Suprapubic skin (tissue), 4 donors: Measurements from ENCODE around the gene CECR2. TPM values are rescaled to one million over a fixed set of nuclear protein-coding genes. Genes with fewer than 3 reads are reported as not detected.

Source experiments
- DNase-seq, 2 donors: peaks; one replicate each; pipeline ENCODE4 v3.0.0-alpha.2; 2019; ENCODE audit warnings: low spot score in 2 of 2
- H3K27ac ChIP-seq: fragments of 200-600 bp; sonication (generic); one replicate; pipeline ENCODE4 v1.5.1; 2019
- H3K27me3 ChIP-seq: fragments of 200-600 bp; sonication (generic); one replicate; pipeline ENCODE4 v1.5.1; 2019
- H3K36me3 ChIP-seq: fragments of 200-600 bp; sonication (generic); one replicate; pipeline ENCODE4 v1.5.1; 2019
- H3K4me1 ChIP-seq: fragments of 200-600 bp; sonication (generic); one replicate; pipeline ENCODE4 v1.5.1; 2019
- H3K4me3 ChIP-seq: fragments of 200-600 bp; sonication (generic); one replicate; pipeline ENCODE4 v1.5.1; 2019; ENCODE audit warnings: mild to moderate bottlenecking
- H3K9me3 ChIP-seq: fragments of 200-600 bp; sonication (generic); one replicate; pipeline ENCODE4 v1.5.1; 2019
- CTCF ChIP-seq, 2 donors: fragments of 200-600 bp in 1 of 2; fragments of 450-650 bp in 1 of 2; sonication (generic) in 1 of 2; IDR thresholded peaks; one replicate each; pipeline ENCODE4 v1.5.1; 2016 to 2019; ENCODE audit warnings: antibody characterized with exemption in 2 of 2, mild to moderate bottlenecking in 1 of 2, moderate library complexity in 1 of 2
- EP300 ChIP-seq: sonication (generic); formaldehyde crosslinking; IDR thresholded peaks from one replicate; pipeline ENCODE4 v1.6.1; 2017; ENCODE audit warnings: antibody characterized with exemption
- POLR2A ChIP-seq, 2 donors: fragments of 450-650 bp; IDR thresholded peaks; one replicate each; pipeline ENCODE4 v1.6.1; 2017; ENCODE audit warnings: antibody characterized with exemption in 2 of 2, mild to moderate bottlenecking in 2 of 2, moderate library complexity in 2 of 2
- POLR2AphosphoS5 ChIP-seq, 3 donors: sonication (generic); formaldehyde crosslinking; IDR thresholded peaks; one replicate each; pipeline ENCODE4 v1.6.1; 2017; ENCODE audit warnings: antibody characterized with exemption in 3 of 3
- WGBS: methylation state at CpG from one replicate; pipeline ENCODE4 v1.1.5; 2018; 5-methylcytosine and 5-hydroxymethylcytosine counted together
- total RNA-seq, 4 donors: library from RNA; depleted of rRNA; stranded (reverse); fragments of >200 nt; gene quantifications; one replicate each; pipeline ENCODE4 v1.1.0, GENCODE V29; 2016

Gene CECR2
- total RNA-seq, 4 donors from 2014 or later: 2.5 to 3.9 (median 3.7) TPM

- no peak for DNase-seq
- no peak overlapping the region for H3K27ac ChIP-seq
- WGBS: 80% methylated on average over 10 of the region's 10 CpGs
- H3K4me1 ChIP-seq: peaks cover 40% of the 10 kb centered on the region
- H3K27me3 ChIP-seq: no peaks in the 10 kb centered on the region
- no peaks in the 10 kb centered on the region for H3K36me3 ChIP-seq
- TF ChIP-seq POLR2AphosphoS5 (IDR thresholded peaks at IDR 0.05) (no peak), EP300 (no peak), POLR2A (IDR thresholded peaks at IDR 0.05) (no peak), CTCF (IDR thresholded peaks at IDR 0.05) (no peak)
- no peaks in the 10 kb centered on the region for H3K9me3 ChIP-seq
- H3K4me3 ChIP-seq: no peak overlapping the region
Measured at GRCh38 chr22:17566776-17567175, 197.5 kb downstream of the CECR2 start.

- DNase-seq: no peak
Measured at GRCh38 chr22:17569971-17570511, 200.8 kb downstream of the CECR2 start.

GRCh38 chr22:17570851-17571631, 201.8 kb downstream of the CECR2 start:
- Histone ChIP-seq H3K9me3 (no peaks in the 10 kb centered on the region), H3K36me3 (no peaks in the 10 kb centered on the region), H3K4me1 (peaks cover 34% of the 10 kb centered on the region), H3K4me3 (peak overlapping the region; percentile 36), H3K27me3 (no peaks in the 10 kb centered on the region), H3K27ac (peak overlapping the region; percentile 84)
- 26% methylated on average over 21 of the region's 21 CpGs for WGBS
- TF ChIP-seq EP300 (peak; percentile 100), POLR2A (IDR thresholded peaks at IDR 0.05) (no peak), CTCF (IDR thresholded peaks at IDR 0.05) (no peak), POLR2AphosphoS5 (IDR thresholded peaks at IDR 0.05) (peak in 2 of 3 donors; percentile 81 to 84)
- DNase-seq: peak; percentile 89 to 93

More at GRCh38 chr22:17569971-17570511, 200.8 kb downstream of the CECR2 start:
- no peaks in the 10 kb centered on the region for H3K9me3 ChIP-seq
- no peaks in the 10 kb centered on the region for H3K36me3 ChIP-seq
- peaks cover 27% of the 10 kb centered on the region for H3K4me1 ChIP-seq
- 50% methylated on average over 8 of the region's 8 CpGs for WGBS
- H3K27ac ChIP-seq: peak overlapping the region; percentile 84
- H3K27me3 ChIP-seq: no peaks in the 10 kb centered on the region
- H3K4me3 ChIP-seq: peak overlapping the region; percentile 36
- TF ChIP-seq POLR2A (IDR thresholded peaks at IDR 0.05): no peak
- no peak for TF ChIP-seq CTCF (IDR thresholded peaks at IDR 0.05)
- TF ChIP-seq EP300: no peak
- TF ChIP-seq POLR2AphosphoS5 (IDR thresholded peaks at IDR 0.05): no peak

- TF ChIP-seq POLR2A (IDR thresholded peaks at IDR 0.05): no peak
- TF ChIP-seq CTCF (IDR thresholded peaks at IDR 0.05): no peak
- TF ChIP-seq POLR2AphosphoS5 (IDR thresholded peaks at IDR 0.05): no peak
- no peak for TF ChIP-seq EP300
- H3K36me3 ChIP-seq: no peaks in the 10 kb centered on the region
- WGBS: 87% methylated on average over 5 of the region's 5 CpGs
Measured at GRCh38 chr22:17575151-17575550, 205.9 kb downstream of the CECR2 start.

GRCh38 chr22:17575681-17576080, 206.4 kb downstream of the CECR2 start:
- WGBS: 75% methylated on average over 4 of the region's 4 CpGs
- no peak for DNase-seq
- Histone ChIP-seq H3K27me3 (no peaks in the 10 kb centered on the region), H3K4me1 (peaks cover 40% of the 10 kb centered on the region), H3K27ac (peak overlapping the region; percentile 72), H3K4me3 (no peak overlapping the region), H3K36me3 (no peaks in the 10 kb centered on the region), H3K9me3 (no peaks in the 10 kb centered on the region)
- no peak for TF ChIP-seq POLR2A (IDR thresholded peaks at IDR 0.05)
- no peak for TF ChIP-seq EP300
- no peak for TF ChIP-seq CTCF (IDR thresholded peaks at IDR 0.05)
- no peak for TF ChIP-seq POLR2AphosphoS5 (IDR thresholded peaks at IDR 0.05)

More at GRCh38 chr22:17575151-17575550, 205.9 kb downstream of the CECR2 start:
- no peaks in the 10 kb centered on the region for H3K27me3 ChIP-seq
- H3K4me1 ChIP-seq: peaks cover 45% of the 10 kb centered on the region
- no peak overlapping the region for H3K27ac ChIP-seq
- no peak for DNase-seq
- H3K9me3 ChIP-seq: no peaks in the 10 kb centered on the region
- H3K4me3 ChIP-seq: no peak overlapping the region
